A549 (cell line): ENCODE measurements around the gene TUBA1C. TPM values are rescaled to one million over a fixed set of nuclear protein-coding genes. Genes with fewer than 3 reads are reported as not detected.

Experiments used
- ATAC-seq, 2 experiments: fragments of 200-7000 bp in 1 of 2; fragments of >200 bp in 1 of 2; cut with Nextera tagmentation in 1 of 2; cut with Tn5 transposase in 1 of 2; 3 replicates each; pipeline versions ENCODE4 v1.8.0 to v1.9.1; 2018 to 2020; ENCODE audit warnings: mild to moderate bottlenecking in 1 of 2, moderate library complexity in 1 of 2
- CTCF ChIA-PET: fragments of 300-600 bp; sonication (Branson Sonifier 250); formaldehyde crosslinking; extraction: SDS; loops from one replicate; lab custom pipeline; 2021; ENCODE audit warnings: antibody characterized with exemption, inconsistent platforms; lab: Yijun Ruan, JAX
- POLR2A ChIA-PET: fragments of 350-600 bp; formaldehyde crosslinking; extraction: SDS; loops from one replicate; lab custom pipeline; 2021; ENCODE audit warnings: antibody characterized with exemption, inconsistent platforms; lab: Yijun Ruan, JAX
- DNase-seq, 2 experiments: peaks; one replicate each; pipeline versions ENCODE4 v3.0.0 to v3.0.0-alpha.2; 2011 to 2016; ENCODE audit warnings: low read depth in 1 of 2, low spot score in 1 of 2
- FAIRE-seq: peaks from 2 replicates; lab custom pipeline; 2011; peaks lifted over from hg19 to GRCh38; lab: Jason Lieb, UNC
- H3K27ac ChIP-seq, 2 experiments: fragments of >200 bp; sonication (Bioruptor Twin); formaldehyde crosslinking; 3 replicates each; pipeline ENCODE4 v1.5.1; 2016 to 2017
- H3K4me1 ChIP-seq: fragments of >200 bp; sonication (Bioruptor Twin); formaldehyde crosslinking; 3 replicates; pipeline ENCODE4 v1.6.1; 2016
- H3K4me2 ChIP-seq: fragments of >200 bp; sonication (Bioruptor Twin); formaldehyde crosslinking; 3 replicates; pipeline ENCODE4 v1.6.1; 2016
- H3K4me3 ChIP-seq: fragments of >200 bp; sonication (Bioruptor Twin); formaldehyde crosslinking; 3 replicates; pipeline ENCODE4 v1.5.1; 2016
- H3K9me3 ChIP-seq: fragments of >200 bp; sonication (Bioruptor Twin); formaldehyde crosslinking; 3 replicates; pipeline ENCODE4 v1.6.1; 2016
- ATOH8 ChIP-seq: fragments of 250-450 bp; sonication (Bioruptor Pico); IDR thresholded peaks from 2 replicates; pipeline ENCODE4 v1.5.0; 2020; ENCODE audit warnings: low read depth, mild to moderate bottlenecking, moderate library complexity
- BCL3 ChIP-seq: fragments of >200 bp; sonication (Bioruptor Twin); formaldehyde crosslinking; IDR thresholded peaks from 3 replicates; pipeline ENCODE4 v1.6.1; 2016
- CEBPB ChIP-seq, 2 experiments: fragments of >200 bp in 1 of 2; sonication (Bioruptor Twin) in 1 of 2; formaldehyde crosslinking in 1 of 2; IDR thresholded peaks; 2 replicates each; pipeline ENCODE4 v1.6.1; 2012 to 2016
- EHF ChIP-seq: fragments of 250-450 bp; sonication (Bioruptor Pico); IDR thresholded peaks from 2 replicates; pipeline ENCODE4 v1.5.0; 2020; ENCODE audit warnings: mild to moderate bottlenecking
- EHMT2 ChIP-seq: fragments of 200-600 bp; sonication (generic); IDR thresholded peaks from 2 replicates; pipeline ENCODE4 v1.6.1; 2016; ENCODE audit warnings: antibody characterized with exemption, low read depth, mild to moderate bottlenecking, moderate library complexity
- FOSL2 ChIP-seq, 2 experiments: fragments of 450-650 bp in 1 of 2; fragments of >200 bp in 1 of 2; sonication (Bioruptor Twin) in 1 of 2; formaldehyde crosslinking; IDR thresholded peaks; 2 replicates each; pipeline versions ENCODE4 v1.5.0 to v1.6.1; 2016 to 2020; ENCODE audit warnings: mild to moderate bottlenecking in 1 of 2, moderate library complexity in 1 of 2
- FOXS1 ChIP-seq: fragments of 250-450 bp; sonication (Bioruptor Pico); IDR thresholded peaks from 2 replicates; pipeline ENCODE4 v1.5.0; 2020; ENCODE audit warnings: mild to moderate bottlenecking, moderate library complexity
- HOXB5 ChIP-seq: fragments of 250-450 bp; sonication (Bioruptor Pico); IDR thresholded peaks from 2 replicates; pipeline ENCODE4 v1.5.0; 2020; ENCODE audit warnings: mild to moderate bottlenecking, moderate library complexity
- MAFK ChIP-seq: fragments of 450-650 bp; IDR thresholded peaks from 2 replicates; pipeline ENCODE4 v1.6.1; 2014; ENCODE audit not compliant: partially characterized antibody
- MAX ChIP-seq: IDR thresholded peaks from 2 replicates; pipeline ENCODE4 v1.6.1; 2012
- POLR2A ChIP-seq: IDR thresholded peaks from 2 replicates; pipeline ENCODE4 v1.6.1; 2012; ENCODE audit warnings: mild to moderate bottlenecking, low read length
- RARB ChIP-seq: fragments of 250-450 bp; sonication (Bioruptor Pico); IDR thresholded peaks from 2 replicates; pipeline ENCODE4 v1.8.0; 2021; ENCODE audit warnings: mild to moderate bottlenecking, moderate library complexity
- RFX5 ChIP-seq: fragments of 450-650 bp; IDR thresholded peaks from 2 replicates; pipeline ENCODE4 v1.7.1; 2014; ENCODE audit warnings: antibody characterized with exemption, mild to moderate bottlenecking, moderate library complexity
- ZFP36 ChIP-seq: fragments of 450-650 bp; IDR thresholded peaks from 2 replicates; pipeline ENCODE4 v1.6.1; 2014; ENCODE audit warnings: borderline replicate concordance; ENCODE audit not compliant: partially characterized antibody
- ZSCAN20 ChIP-seq: fragments of 250-450 bp; sonication (Bioruptor Pico); IDR thresholded peaks from 2 replicates; pipeline ENCODE4 v1.8.0; 2022; ENCODE audit warnings: mild to moderate bottlenecking, moderate library complexity
- WGBS: methylation state at CpG from one replicate; pipeline ENCODE4 v1.1.6; 2017; ENCODE audit errors: missing lambda C conversion rate; 5-methylcytosine and 5-hydroxymethylcytosine counted together
- polyA plus RNA-seq, 4 experiments: library from polyadenylated mRNA; depleted of rRNA in 3 of 4; stranded (reverse); fragments of >200 nt; fragmentation: RNase III in 1 of 4; extraction: RNeasy Plus Mini Kit Qiagen cat#74134 plus additional on column Dnase treatment in 1 of 4; gene quantifications; 2 replicates in 3 of 4; 3 replicates in 1 of 4; pipeline ENCODE4 v1.2.3, GENCODE V29; 2011 to 2017
- TF ChIP-seq, protein P1 (sequence below): fragments of 150-350 bp; IDR thresholded peaks from 2 replicates; pipeline ENCODE4 v1.6.1; 2014; ENCODE audit warnings: low read depth, mild to moderate bottlenecking, low read length
- TF ChIP-seq, protein P2 (sequence below): fragments of >200 bp; sonication (Bioruptor Twin); formaldehyde crosslinking; IDR thresholded peaks from 2 replicates; pipeline ENCODE4 v1.6.1; 2016
- TF ChIP-seq, protein P3 (sequence below): IDR thresholded peaks from 2 replicates; pipeline ENCODE4 v1.6.1; 2012
- TF ChIP-seq, protein P4 (sequence below): IDR thresholded peaks from 2 replicates; pipeline ENCODE4 v1.6.1; 2012; ENCODE audit warnings: low read depth, borderline replicate concordance

The TUBA1C gene
- polyA plus RNA-seq, 2 of the 4 experiments (the other 2 are of a cell fraction) = 1,183 to 1,656 TPM

GRCh38 chr12:49260571-49261363 is 4.1 kb upstream of the TUBA1C start:
- no peak for FAIRE-seq
- CTCF ChIA-PET = interaction anchor here (0.9 to 15.0 kb wide), 4 partner anchors 9 to 30 kb away, joined by 3 to 164 read pairs (median 5); partner anchors contain the start of gene PRPH
- H3K4me3 ChIP-seq = no peak overlapping the region
- H3K4me1 ChIP-seq = 0 out of 3 replicates have a peak, but pooled peaks cover 4% of the 10 kb centered on the region
- no peak for DNase-seq
- POLR2A ChIA-PET = no interaction called here
- no peak for ATAC-seq
- TF ChIP-seq RARB (CRISPR knock-in tag) (no peak), RFX5 (no peak), MAX (no peak)
- no peak overlapping the region; a peak in 1 of 6 replicates for H3K27ac ChIP-seq
- WGBS = 96% methylated on average over 11 of the region's 11 CpGs
- H3K4me2 ChIP-seq = no peak overlapping the region
- no peaks in the 10 kb centered on the region for H3K9me3 ChIP-seq

DNA sequence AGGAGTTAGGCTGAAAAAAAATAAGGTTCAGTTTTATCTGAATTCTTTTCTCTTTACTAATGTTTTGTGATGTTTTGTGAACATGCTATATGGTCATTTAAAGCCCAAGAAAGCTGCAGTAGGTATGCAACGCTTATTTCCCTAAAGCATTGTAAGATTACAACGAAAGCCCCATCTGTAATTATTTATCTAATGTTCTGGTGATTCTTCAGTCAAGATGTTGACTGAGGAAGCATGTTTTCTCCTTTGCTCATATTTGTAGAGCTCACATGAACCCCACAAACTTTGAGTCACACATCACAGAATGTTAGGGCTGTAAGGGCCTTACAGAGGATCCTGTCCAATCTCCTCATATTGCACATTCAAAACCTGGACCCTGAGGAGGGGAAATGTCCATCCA is 3.2 kb upstream of the TUBA1C start:
- DNase-seq = no peak
- no peak for ATAC-seq
- TF ChIP-seq FOSL2 (IDR thresholded peaks at IDR 0.05) = no peak
- TF ChIP-seq FOSL2 (CRISPR knock-in tag; IDR thresholded peaks at IDR 0.05) = no peak
- TF ChIP-seq HOXB5 = no peak
- no peak for TF ChIP-seq ZFP36
- TF ChIP-seq, protein P1, sequence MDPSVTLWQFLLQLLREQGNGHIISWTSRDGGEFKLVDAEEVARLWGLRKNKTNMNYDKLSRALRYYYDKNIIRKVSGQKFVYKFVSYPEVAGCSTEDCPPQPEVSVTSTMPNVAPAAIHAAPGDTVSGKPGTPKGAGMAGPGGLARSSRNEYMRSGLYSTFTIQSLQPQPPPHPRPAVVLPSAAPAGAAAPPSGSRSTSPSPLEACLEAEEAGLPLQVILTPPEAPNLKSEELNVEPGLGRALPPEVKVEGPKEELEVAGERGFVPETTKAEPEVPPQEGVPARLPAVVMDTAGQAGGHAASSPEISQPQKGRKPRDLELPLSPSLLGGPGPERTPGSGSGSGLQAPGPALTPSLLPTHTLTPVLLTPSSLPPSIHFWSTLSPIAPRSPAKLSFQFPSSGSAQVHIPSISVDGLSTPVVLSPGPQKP = no peak
- no peak for TF ChIP-seq FOXS1 (CRISPR knock-in tag)
- no peak for TF ChIP-seq EHF (CRISPR knock-in tag)
- TF ChIP-seq MAX = no peak
- TF ChIP-seq CEBPB (IDR thresholded peaks at IDR 0.05) = no peak
- no peak for TF ChIP-seq MAFK
- FAIRE-seq = no peak
- H3K27ac ChIP-seq = no peak overlapping the region
- POLR2A ChIA-PET = no interaction called here
- CTCF ChIA-PET = interaction anchor here (0.6 to 15.0 kb wide), 3 partner anchors 18 to 38 kb away, joined by 4 to 164 read pairs (median 6); partner anchors contain the start of gene PRPH
- 0 out of 3 replicates have a peak, but pooled peaks cover 4% of the 10 kb centered on the region for H3K4me1 ChIP-seq
- H3K9me3 ChIP-seq = no peaks in the 10 kb centered on the region
- H3K4me2 ChIP-seq = no peak overlapping the region
- H3K4me3 ChIP-seq = no peak overlapping the region
- WGBS = 88% methylated on average over 2 of the region's 2 CpGs

GRCh38 chr12:49263400-49263763 is 1.5 kb upstream of the TUBA1C start:
- Histone ChIP-seq H3K4me1 (peaks cover 21% of the 10 kb centered on the region), H3K4me3 (peak overlapping the region; percentile 71; the same call in 1 of the 3 replicates), H3K9me3 (no peaks in the 10 kb centered on the region), H3K4me2 (peak overlapping the region; percentile 79), H3K27ac (peak overlapping the region in 1 of 2 experiments; percentile 100; a peak in 3 of 6 replicates)
- WGBS = 95% methylated on average over 5 of the region's 5 CpGs
- no peak for ATAC-seq
- ChIA-PET CTCF (interaction anchor here (0.6 to 15.0 kb wide), 13 partner anchors 9 to 264 kb away, joined by 3 to 164 read pairs (median 7); partner anchors contain the start of genes PRPH and TUBA1B), POLR2A (interaction anchor here (0.7 to 4.7 kb wide), 2 partner anchors 132 to 1618 kb away, joined by 3 to 38 read pairs; partner anchors contain the start of gene TUBA1B)
- no peak for FAIRE-seq
- TF ChIP-seq EHMT2 (0 out of 2 replicates have a peak, but pooled peaks have one; percentile 53), ZSCAN20 (CRISPR knock-in tag) (no peak)
- DNase-seq = no peak

DNA sequence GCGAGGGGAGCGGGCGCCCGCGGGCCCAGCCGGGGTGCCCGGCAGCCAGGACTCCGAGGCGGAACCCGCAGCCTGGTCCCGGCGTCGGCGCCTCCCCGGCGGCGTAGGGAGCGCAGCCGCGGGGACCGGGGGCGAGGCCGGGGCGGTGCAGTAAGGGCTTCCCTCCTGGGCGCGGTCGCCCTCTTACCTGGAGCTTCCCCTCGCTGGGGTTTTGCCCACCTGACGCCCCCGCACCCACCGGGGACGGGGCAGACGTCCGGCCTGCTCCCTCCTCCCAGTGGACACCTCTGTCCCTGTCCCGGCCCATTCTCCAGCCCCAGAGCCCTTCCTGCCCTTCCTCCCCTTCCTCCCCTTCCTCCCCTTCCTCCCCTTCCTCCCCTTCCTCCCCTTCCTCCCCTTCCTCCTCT is 413 bp upstream of the TUBA1C start:
- CTCF ChIA-PET = interaction anchor here (0.6 to 15.0 kb wide), 11 partner anchors 9 to 288 kb away, joined by 3 to 164 read pairs (median 7); partner anchors contain the start of genes PRPH and TUBA1B

More for the DNA sequence above, 413 bp upstream of the TUBA1C start:
- H3K4me1 ChIP-seq = peaks cover 32% of the 10 kb centered on the region
- H3K4me2 ChIP-seq = peak overlapping the region; percentile 79
- ATAC-seq (peak; percentile 62 to 66), FAIRE-seq (no peak), DNase-seq (peak in 1 of 2 experiments; percentile 58)
- peak overlapping the region; percentile 71 for H3K4me3 ChIP-seq
- TF ChIP-seq ZFP36 (peak; percentile 27), BCL3 (no peak), MAX (no peak), ATOH8 (CRISPR knock-in tag) (no peak), RARB (CRISPR knock-in tag) (no peak), POLR2A (peak; percentile 73)
- TF ChIP-seq, protein P2, sequence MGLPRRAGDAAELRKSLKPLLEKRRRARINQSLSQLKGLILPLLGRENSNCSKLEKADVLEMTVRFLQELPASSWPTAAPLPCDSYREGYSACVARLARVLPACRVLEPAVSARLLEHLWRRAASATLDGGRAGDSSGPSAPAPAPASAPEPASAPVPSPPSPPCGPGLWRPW = no peak
- TF ChIP-seq, protein P3, sequence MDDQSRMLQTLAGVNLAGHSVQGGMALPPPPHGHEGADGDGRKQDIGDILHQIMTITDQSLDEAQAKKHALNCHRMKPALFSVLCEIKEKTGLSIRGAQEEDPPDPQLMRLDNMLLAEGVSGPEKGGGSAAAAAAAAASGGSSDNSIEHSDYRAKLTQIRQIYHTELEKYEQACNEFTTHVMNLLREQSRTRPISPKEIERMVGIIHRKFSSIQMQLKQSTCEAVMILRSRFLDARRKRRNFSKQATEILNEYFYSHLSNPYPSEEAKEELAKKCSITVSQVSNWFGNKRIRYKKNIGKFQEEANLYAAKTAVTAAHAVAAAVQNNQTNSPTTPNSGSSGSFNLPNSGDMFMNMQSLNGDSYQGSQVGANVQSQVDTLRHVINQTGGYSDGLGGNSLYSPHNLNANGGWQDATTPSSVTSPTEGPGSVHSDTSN = peak; percentile 60; the same call in 1 of the 2 replicates
- TF ChIP-seq, protein P4, sequence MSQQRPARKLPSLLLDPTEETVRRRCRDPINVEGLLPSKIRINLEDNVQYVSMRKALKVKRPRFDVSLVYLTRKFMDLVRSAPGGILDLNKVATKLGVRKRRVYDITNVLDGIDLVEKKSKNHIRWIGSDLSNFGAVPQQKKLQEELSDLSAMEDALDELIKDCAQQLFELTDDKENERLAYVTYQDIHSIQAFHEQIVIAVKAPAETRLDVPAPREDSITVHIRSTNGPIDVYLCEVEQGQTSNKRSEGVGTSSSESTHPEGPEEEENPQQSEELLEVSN = 0 out of 2 replicates have a peak, but pooled peaks have one; percentile 25
- peak overlapping the region; percentile 94 to 100 for H3K27ac ChIP-seq
- WGBS = 2% methylated on average over 17 of the region's 35 CpGs
- H3K9me3 ChIP-seq = no peaks in the 10 kb centered on the region
- POLR2A ChIA-PET = interaction anchor here (1.3 to 4.7 kb wide), 7 partner anchors 10 to 172 kb away, joined by 3 to 38 read pairs (median 7); partner anchors contain the start of genes TROAP, TUBA1A and TUBA1B
